Right lobe of liver (tissue), 6 donors: ENCODE results near the gene KANSL1. TPM values are rescaled to one million over a fixed set of nuclear protein-coding genes. Genes with fewer than 3 reads are reported as not detected.

Source experiments
- ATAC-seq, 4 donors: fragments of 200-7000 bp; cut with Tn5 transposase; one replicate each; pipeline ENCODE4 v1.9.1; 2020; ENCODE audit warnings: mild to moderate bottlenecking in 4 of 4, moderate library complexity in 4 of 4
- DNase-seq, 3 donors: peaks; one replicate each; pipeline ENCODE4 v3.0.0-alpha.2; 2020
- H3K27ac ChIP-seq, 3 donors: fragments of 200-600 bp; one replicate each; pipeline ENCODE4 v1.8.0; 2022
- H3K27me3 ChIP-seq, 2 donors: fragments of 200-600 bp; one replicate each; pipeline ENCODE4 v1.8.0; 2022
- H3K36me3 ChIP-seq, 4 donors: fragments of 200-600 bp; sonication (generic) in 1 of 4; one replicate each; pipeline versions ENCODE4 v1.5.1 to v1.8.0; 2017 to 2022; ENCODE audit warnings: control low read depth in 1 of 4
- H3K4me1 ChIP-seq, 4 donors: fragments of 200-600 bp; sonication (generic) in 1 of 4; one replicate each; pipeline versions ENCODE4 v1.5.1 to v1.8.0; 2017 to 2022; ENCODE audit warnings: control low read depth in 1 of 4
- H3K4me3 ChIP-seq, 3 donors: fragments of 200-600 bp; one replicate each; pipeline ENCODE4 v1.8.0; 2022
- H3K9me3 ChIP-seq, 4 donors: fragments of 200-600 bp; sonication (generic) in 1 of 4; one replicate each; pipeline versions ENCODE4 v1.5.1 to v1.8.0; 2017 to 2022; ENCODE audit warnings: control low read depth in 1 of 4
- POLR2A ChIP-seq: fragments of 450-650 bp; IDR thresholded peaks from one replicate; pipeline ENCODE4 v1.6.1; 2017; ENCODE audit warnings: antibody characterized with exemption, mild to moderate bottlenecking
- WGBS: methylation state at CpG from one replicate; pipeline ENCODE4 v1.1.6; 2018; ENCODE audit warnings: low coverage, low lambda C conversion rate; ENCODE audit not compliant: insufficient coverage; ENCODE audit errors: missing lambda C conversion rate; 5-methylcytosine and 5-hydroxymethylcytosine counted together
- intact Hi-C, 2 donors: fragments of 100-400 bp; cut with DNase I; formaldehyde crosslinking; loops; one replicate each; pipeline versions ENCODE4 v1.11.2 to v1.14.1; 2022
- total RNA-seq, 6 experiments: library from RNA; depleted of rRNA in 2 of 6; stranded (reverse); fragments of >200 nt in 2 of 6; fragmentation: NEBNext Ultra II Directional in 3 of 6; extraction: Animal tissue kit (Norgen Biotek cat#: 25700) in 3 of 6; gene quantifications; one replicate each; pipeline versions ENCODE4 v1.1.0 to v1.2.4, GENCODE V29; 2016 to 2023
- TF ChIP-seq, protein P1 (sequence below), 4 donors: fragments of 200-600 bp in 3 of 4; fragments of 450-650 bp in 1 of 4; IDR thresholded peaks; one replicate each; pipeline versions ENCODE4 v1.5.1 to v1.8.0; 2016 to 2022; ENCODE audit warnings: antibody characterized with exemption in 4 of 4, mild to moderate bottlenecking in 2 of 4
- donor health status: DM: no; HTN: yes; CAD: no.
- donor health status: DM: no; HTN: no; CAD: no.
- donor health status: DM: no; HTN: no; CAD: no.
- donor health status: DM: no; HTN: yes; CAD: no.
- donor health status: DM: no; HTN: yes; CAD: no.

The KANSL1 gene
- total RNA-seq, 6 experiments from 2014 or later: 23.1 to 29.5 (median 25.9) TPM

DNA sequence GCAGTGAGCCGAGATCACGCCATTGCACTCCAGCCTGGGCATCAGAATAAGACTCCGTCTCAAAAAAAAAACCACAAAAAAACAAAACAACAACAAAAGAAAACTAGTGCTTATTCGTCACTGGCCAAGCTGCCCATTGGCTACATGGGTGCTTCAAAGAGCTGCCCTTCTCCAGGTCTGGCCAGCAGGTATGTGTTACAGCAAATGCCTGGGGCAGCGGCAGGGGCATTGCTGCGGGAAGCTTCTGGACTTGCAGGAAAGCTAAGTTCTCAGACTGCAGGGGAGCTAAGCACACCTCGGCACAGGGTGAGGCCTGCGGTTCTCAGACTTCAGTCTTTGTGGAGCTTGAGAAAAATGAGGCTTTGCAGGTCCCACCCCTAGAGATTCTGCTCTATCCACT, 198.2 kb downstream of the KANSL1 start:
- no peak overlapping the region for H3K4me3 ChIP-seq
- no peaks in the 10 kb centered on the region for H3K27me3 ChIP-seq
- ATAC-seq (no peak), DNase-seq (no peak)
- TF ChIP-seq, protein P1, sequence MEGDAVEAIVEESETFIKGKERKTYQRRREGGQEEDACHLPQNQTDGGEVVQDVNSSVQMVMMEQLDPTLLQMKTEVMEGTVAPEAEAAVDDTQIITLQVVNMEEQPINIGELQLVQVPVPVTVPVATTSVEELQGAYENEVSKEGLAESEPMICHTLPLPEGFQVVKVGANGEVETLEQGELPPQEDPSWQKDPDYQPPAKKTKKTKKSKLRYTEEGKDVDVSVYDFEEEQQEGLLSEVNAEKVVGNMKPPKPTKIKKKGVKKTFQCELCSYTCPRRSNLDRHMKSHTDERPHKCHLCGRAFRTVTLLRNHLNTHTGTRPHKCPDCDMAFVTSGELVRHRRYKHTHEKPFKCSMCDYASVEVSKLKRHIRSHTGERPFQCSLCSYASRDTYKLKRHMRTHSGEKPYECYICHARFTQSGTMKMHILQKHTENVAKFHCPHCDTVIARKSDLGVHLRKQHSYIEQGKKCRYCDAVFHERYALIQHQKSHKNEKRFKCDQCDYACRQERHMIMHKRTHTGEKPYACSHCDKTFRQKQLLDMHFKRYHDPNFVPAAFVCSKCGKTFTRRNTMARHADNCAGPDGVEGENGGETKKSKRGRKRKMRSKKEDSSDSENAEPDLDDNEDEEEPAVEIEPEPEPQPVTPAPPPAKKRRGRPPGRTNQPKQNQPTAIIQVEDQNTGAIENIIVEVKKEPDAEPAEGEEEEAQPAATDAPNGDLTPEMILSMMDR (IDR thresholded peaks at IDR 0.05): no peak
- TF ChIP-seq POLR2A: no peak
- no peaks in the 10 kb centered on the region for H3K9me3 ChIP-seq
- WGBS: 83% methylated on average over 1 of the region's 8 CpGs
- intact Hi-C loops: no loop called here
- H3K36me3 ChIP-seq: no peaks in the 10 kb centered on the region
- H3K4me1 ChIP-seq: no peaks in the 10 kb centered on the region
- H3K27ac ChIP-seq: no peak overlapping the region

GRCh38 chr17:45993962-45994627, 199.1 kb downstream of the KANSL1 start:
- WGBS: 82% methylated on average over 7 of the region's 16 CpGs

DNA sequence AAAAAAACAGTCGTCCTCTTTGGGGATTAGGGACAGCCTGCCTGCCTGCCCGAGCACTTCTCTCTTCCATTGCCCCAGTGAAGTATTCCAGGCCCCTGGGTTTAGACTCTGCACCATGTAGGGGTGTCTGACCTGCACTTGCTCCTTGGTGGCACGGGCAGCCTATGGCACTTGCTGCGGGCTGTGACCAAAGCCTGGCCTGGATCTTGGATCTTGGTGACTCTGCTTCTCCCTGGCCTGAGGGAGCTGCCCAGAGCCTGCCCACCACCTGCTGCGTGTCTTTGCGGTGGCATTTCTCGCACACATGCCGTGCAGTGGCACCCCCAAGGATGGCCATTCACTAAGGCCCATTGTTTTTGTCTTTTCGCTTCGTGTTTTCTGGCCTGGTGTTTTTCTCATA, 200.3 kb downstream of the KANSL1 start:
- Histone ChIP-seq H3K4me3 (no peak overlapping the region), H3K9me3 (no peaks in the 10 kb centered on the region), H3K27me3 (no peaks in the 10 kb centered on the region), H3K4me1 (no peaks in the 10 kb centered on the region), H3K36me3 (no peaks in the 10 kb centered on the region), H3K27ac (no peak overlapping the region)
- 84% methylated on average over 8 of the region's 10 CpGs for WGBS
- TF ChIP-seq POLR2A: no peak
- TF ChIP-seq, protein P1 (IDR thresholded peaks at IDR 0.05): no peak
- intact Hi-C loops: no loop called here
- ATAC-seq (peak in 1 of 4 donors; percentile 29), DNase-seq (no peak)

More at GRCh38 chr17:45993962-45994627, 199.1 kb downstream of the KANSL1 start:
- H3K27ac ChIP-seq: no peak overlapping the region
- H3K27me3 ChIP-seq: no peaks in the 10 kb centered on the region
- no peaks in the 10 kb centered on the region for H3K4me1 ChIP-seq
- no peaks in the 10 kb centered on the region for H3K36me3 ChIP-seq
- no peaks in the 10 kb centered on the region for H3K9me3 ChIP-seq
- intact Hi-C loops: no loop called here
- no peak for ATAC-seq
- no peak for DNase-seq
- no peak overlapping the region for H3K4me3 ChIP-seq
- TF ChIP-seq, protein P1 (IDR thresholded peaks at IDR 0.05): no peak
- no peak for TF ChIP-seq POLR2A

- ATAC-seq: no peak
- Histone ChIP-seq H3K4me3 (no peak overlapping the region), H3K27me3 (no peaks in the 10 kb centered on the region), H3K36me3 (no peaks in the 10 kb centered on the region), H3K9me3 (no peaks in the 10 kb centered on the region), H3K27ac (no peak overlapping the region), H3K4me1 (no peaks in the 10 kb centered on the region)
- WGBS: 63% methylated on average over 4 of the region's 6 CpGs
- intact Hi-C loops: no loop called here
- TF ChIP-seq POLR2A: no peak
- TF ChIP-seq, protein P1 (IDR thresholded peaks at IDR 0.05): no peak
- DNase-seq: no peak
Measured at GRCh38 chr17:45992175-45992574, 201.1 kb downstream of the KANSL1 start.
